GM18517 (cell line): ENCODE data around the gene ATXN7.

Experiments
- ATAC-seq: cut with Tn5 transposase; IDR thresholded peaks from one replicate; pipeline ENCODE4 v1.9.1; 2021; ENCODE audit warnings: mild to moderate bottlenecking, moderate library complexity; ENCODE audit not compliant: unreplicated experiment

ATXN7 gene

GRCh38 chr3:63961891-63962290, 98.2 kb downstream of the ATXN7 start:
- ATAC-seq: peak; percentile 91

GRCh38 chr3:63963496-63963895, 99.8 kb downstream of the ATXN7 start:
- no peak for ATAC-seq

- no peak for ATAC-seq
Observed at GRCh38 chr3:63964681-63965485, 101.2 kb downstream of the ATXN7 start.

- no peak for ATAC-seq
Observed at GRCh38 chr3:63966007-63966406, 102.3 kb downstream of the ATXN7 start.

GRCh38 chr3:63966871-63967270, 103.2 kb downstream of the ATXN7 start:
- ATAC-seq: no peak

- peak; percentile 56 for ATAC-seq
Observed at GRCh38 chr3:63967675-63968611, 104.3 kb downstream of the ATXN7 start.

- peak; percentile 18 for ATAC-seq
Observed at GRCh38 chr3:63968612-63969350, 105.1 kb downstream of the ATXN7 start.

- ATAC-seq: no peak
Observed at GRCh38 chr3:63969876-63970275, 106.2 kb downstream of the ATXN7 start.

GRCh38 chr3:63970631-63971475, 107.2 kb downstream of the ATXN7 start:
- no peak for ATAC-seq

- ATAC-seq: no peak
Observed at GRCh38 chr3:63972196-63972595, 108.5 kb downstream of the ATXN7 start.

- ATAC-seq: no peak
Observed at GRCh38 chr3:63972987-63973386, 109.3 kb downstream of the ATXN7 start.

- no peak for ATAC-seq
Observed at GRCh38 chr3:63973406-63973805, 109.7 kb downstream of the ATXN7 start.

GRCh38 chr3:63974451-63974850, 110.8 kb downstream of the ATXN7 start:
- ATAC-seq: no peak

- ATAC-seq: no peak
Observed at GRCh38 chr3:63975723-63976122, 112.1 kb downstream of the ATXN7 start.

GRCh38 chr3:63976161-63976871, 112.6 kb downstream of the ATXN7 start:
- no peak for ATAC-seq

- no peak for ATAC-seq
Observed at GRCh38 chr3:63976872-63977200, 113.2 kb downstream of the ATXN7 start.

- ATAC-seq: no peak
Observed at GRCh38 chr3:63977893-63978292, 114.2 kb downstream of the ATXN7 start.

GRCh38 chr3:63979093-63979885, 115.6 kb downstream of the ATXN7 start:
- ATAC-seq: no peak

GRCh38 chr3:63980019-63980418, 116.4 kb downstream of the ATXN7 start:
- ATAC-seq: no peak
